ENCODE measurements around the gene WDR70.
A peak's percentile ranks its signal among the peaks of the same experiment; 100 is the strongest.

The WDR70 gene

GRCh38 chr5:37695647-37696046 lies 316.5 kb downstream of the WDR70 start:
- DNase-seq, result no peak

GRCh38 chr5:37696190-37697021 lies 317.3 kb downstream of the WDR70 start:
- peak; percentile 52 for DNase-seq

GRCh38 chr5:37701868-37702267 lies 322.8 kb downstream of the WDR70 start:
- no peak for DNase-seq

GRCh38 chr5:37703841-37704241 lies 324.7 kb downstream of the WDR70 start:
- DNase-seq, result no peak

- no peak for DNase-seq
These were observed 325.3 kb downstream of the WDR70 start for GRCh38 chr5:37704406-37704805.

- DNase-seq, result no peak
These were observed 329.9 kb downstream of the WDR70 start for GRCh38 chr5:37709020-37709419.

GRCh38 chr5:37710965-37711364 lies 331.8 kb downstream of the WDR70 start:
- no peak for DNase-seq

GRCh38 chr5:37712750-37713149 lies 333.6 kb downstream of the WDR70 start:
- DNase-seq, result no peak

- DNase-seq, result peak; percentile 37
These were observed 335.6 kb downstream of the WDR70 start for GRCh38 chr5:37714756-37715155.

GRCh38 chr5:37715361-37715760 lies 336.2 kb downstream of the WDR70 start:
- peak; percentile 44 for DNase-seq

GRCh38 chr5:37715992-37716391 lies 336.9 kb downstream of the WDR70 start:
- no peak for DNase-seq

- DNase-seq, result no peak
These were observed 337.3 kb downstream of the WDR70 start for GRCh38 chr5:37716405-37716804.

GRCh38 chr5:37717276-37717612 lies 338.1 kb downstream of the WDR70 start:
- no peak for DNase-seq

- peak; percentile 93 for DNase-seq
These were observed 338.7 kb downstream of the WDR70 start for GRCh38 chr5:37717613-37718431.

GRCh38 chr5:37720550-37720952 lies 341.4 kb downstream of the WDR70 start:
- no peak for DNase-seq

- peak; percentile 95 for DNase-seq
These were observed 342.3 kb downstream of the WDR70 start for GRCh38 chr5:37721447-37721871.

GRCh38 chr5:37722236-37723161 lies 343.4 kb downstream of the WDR70 start:
- DNase-seq, result peak; percentile 99

- DNase-seq, result peak; percentile 70
These were observed 344.2 kb downstream of the WDR70 start for GRCh38 chr5:37723162-37723961.

GRCh38 chr5:37724395-37725125 lies 345.4 kb downstream of the WDR70 start:
- DNase-seq, result peak; percentile 83

GRCh38 chr5:37725185-37725584 lies 346.1 kb downstream of the WDR70 start:
- no peak for DNase-seq

GRCh38 chr5:37727238-37727637 lies 348.1 kb downstream of the WDR70 start:
- no peak for DNase-seq
